Measurements from ENCODE around the gene ZNF717.
"Not testable (repeated sequence)": the region's sequence is repeated elsewhere in the genome, so short reads cannot be mapped to it uniquely, and the experiment has no call there.

Gene ZNF717

DNA sequence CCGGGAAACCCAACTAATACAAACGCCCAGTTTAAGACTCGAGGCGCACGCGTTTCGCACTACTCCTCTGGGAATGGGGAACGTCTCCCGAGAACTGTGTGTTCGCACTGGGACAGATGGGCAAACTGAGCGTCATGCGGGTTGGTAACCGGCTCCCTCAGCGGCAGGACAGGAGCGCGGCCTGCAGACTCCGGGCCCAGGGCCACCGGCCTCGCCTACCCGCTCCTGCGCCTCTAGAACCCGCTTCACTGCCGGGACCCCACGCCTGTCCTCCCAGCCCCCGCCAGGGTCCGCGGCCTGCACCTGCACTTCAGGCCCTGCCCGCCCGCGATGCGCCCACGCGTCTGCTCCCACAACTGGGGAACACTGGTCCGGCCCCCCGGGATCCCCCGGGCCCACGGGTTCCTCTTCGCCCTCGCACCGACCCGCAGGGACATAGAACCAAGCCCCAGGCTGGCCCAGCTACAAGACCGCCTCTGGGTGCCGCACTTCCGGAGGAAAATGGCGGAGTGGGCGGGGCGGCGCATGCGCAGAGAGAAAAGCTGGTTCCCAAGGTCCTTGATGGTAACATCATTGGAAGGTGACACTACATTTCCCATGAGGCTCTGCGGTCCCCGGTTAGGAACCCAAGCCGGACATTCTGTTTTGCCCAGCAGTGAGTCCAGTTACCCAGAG, at the start of gene ZNF717:
TSS of gene ZNF717 (minus strand) at position 469 of the 675 bp plus-strand sequence. CDS start 2,187 bp downstream, outside the sequence.
- Histone ChIP-seq H3K9ac (ENCODE audit: low read length) (peak within 1 kb of the TSS; percentile 61), H3K27ac (ENCODE audit: low read depth, low read length) (peak within 1 kb of the TSS; percentile 68), H3K4me3 (ENCODE audit: low read depth in 1 of 2, low read length in 2 of 2) (peak within 1 kb of the TSS; percentile 65 to 68)
- H3K36me3 ChIP-seq (ENCODE audit: insufficient read depth, low read length); H3K9me3 ChIP-seq (ENCODE audit: low read length); H3K4me1 ChIP-seq (ENCODE audit: insufficient read depth, low read length); H3K27me3 ChIP-seq (ENCODE audit: control insufficient read depth in 1 of 2, insufficient read depth in 2 of 2, low read length in 2 of 2): not testable (repeated sequence)

DNA sequence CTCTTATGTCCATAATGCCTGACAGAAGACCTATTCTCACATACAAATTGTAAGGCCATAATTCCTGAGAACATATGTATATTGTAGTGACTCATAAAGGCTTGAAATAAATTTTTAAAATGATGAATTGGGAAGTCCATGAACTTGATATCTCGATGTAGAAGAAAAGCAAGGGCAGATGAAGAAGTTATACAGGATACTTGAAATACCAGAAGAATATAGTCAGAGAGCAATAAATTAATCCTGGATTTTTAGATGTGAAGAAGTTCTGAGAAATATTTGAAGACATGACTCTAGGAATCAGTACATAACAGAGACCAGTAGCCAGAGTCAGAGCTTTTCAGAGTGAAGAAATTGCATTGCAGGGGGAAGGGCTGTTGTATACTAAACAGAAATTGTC, 45.7 kb upstream of the ZNF717 start:
- not testable (repeated sequence) for H3K36me3 ChIP-seq (ENCODE audit: insufficient read depth, low read length); H3K27ac ChIP-seq (ENCODE audit: low read depth, low read length); H3K27me3 ChIP-seq (ENCODE audit: control insufficient read depth in 1 of 2, insufficient read depth in 2 of 2, low read length in 2 of 2); H3K4me3 ChIP-seq (ENCODE audit: low read depth in 1 of 2, low read length in 2 of 2); H3K4me1 ChIP-seq (ENCODE audit: insufficient read depth, low read length); H3K9ac ChIP-seq (ENCODE audit: low read length); H3K9me3 ChIP-seq (ENCODE audit: low read length)

DNA sequence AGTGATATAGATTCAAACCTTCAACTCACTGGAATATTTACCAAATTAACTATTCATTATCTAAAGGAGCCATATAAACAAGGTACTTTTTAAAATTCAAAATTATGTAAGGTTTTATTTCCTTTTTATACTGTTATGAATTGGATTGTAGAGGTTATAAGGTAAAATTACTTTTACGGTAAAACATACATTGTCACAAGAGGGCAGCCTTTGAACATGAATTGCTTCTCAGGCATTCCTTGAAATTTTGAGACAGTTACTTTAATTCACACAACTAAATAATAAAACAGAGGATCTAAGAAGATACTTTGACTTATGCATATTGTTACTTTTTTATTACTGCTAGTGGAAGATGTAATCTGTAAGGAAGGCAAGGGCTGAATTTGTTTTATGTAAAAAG, 32.7 kb upstream of the ZNF717 start:
- H3K27me3 ChIP-seq (ENCODE audit: control insufficient read depth in 1 of 2, insufficient read depth in 2 of 2, low read length in 2 of 2); H3K9ac ChIP-seq (ENCODE audit: low read length); H3K27ac ChIP-seq (ENCODE audit: low read depth, low read length); H3K9me3 ChIP-seq (ENCODE audit: low read length); H3K4me1 ChIP-seq (ENCODE audit: insufficient read depth, low read length); H3K4me3 ChIP-seq (ENCODE audit: low read depth in 1 of 2, low read length in 2 of 2); H3K36me3 ChIP-seq (ENCODE audit: insufficient read depth, low read length): not testable (repeated sequence)

DNA sequence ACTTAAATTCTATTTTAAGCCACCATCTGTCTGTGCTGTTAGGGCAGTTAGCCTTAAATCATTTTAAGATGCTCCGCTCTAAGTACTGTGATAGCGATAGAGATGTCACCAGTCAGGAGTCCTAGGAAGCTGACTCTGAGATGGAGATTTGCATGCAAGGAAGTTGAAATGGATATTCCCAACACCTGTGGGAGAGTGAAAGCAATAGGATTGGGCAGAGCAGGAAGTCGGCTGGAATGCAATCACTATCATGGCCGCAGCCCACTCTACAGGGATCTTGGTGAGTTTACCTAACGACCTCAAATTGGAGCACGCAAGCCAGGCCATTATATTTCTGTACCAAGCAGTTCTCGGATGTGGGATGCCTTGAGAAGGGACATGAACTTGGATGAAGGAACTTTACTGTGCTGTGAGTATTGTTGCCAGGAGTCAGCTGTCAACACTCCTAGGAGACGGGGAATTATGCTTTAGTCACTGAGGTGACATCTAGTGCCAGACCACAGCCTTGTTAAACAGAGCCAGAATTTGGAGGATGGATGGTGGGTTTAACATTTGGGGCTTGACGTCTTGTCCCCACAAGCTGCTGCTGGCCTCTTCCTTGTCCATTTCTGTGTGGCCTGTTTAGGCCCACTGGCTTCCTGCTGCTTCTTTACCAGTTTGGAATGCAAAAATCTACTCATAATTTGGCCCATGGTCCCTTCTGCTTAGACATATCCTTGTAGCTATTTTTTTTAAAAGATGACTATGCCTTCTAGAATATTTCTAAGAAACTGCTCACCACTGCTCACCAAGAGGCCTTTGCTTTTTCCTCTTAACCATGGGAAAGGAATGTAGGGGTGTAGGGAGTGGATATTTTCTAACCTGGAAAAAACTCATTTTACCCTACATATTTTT, 31.2 kb upstream of the ZNF717 start:
- H3K27ac ChIP-seq (ENCODE audit: low read depth, low read length): not testable (repeated sequence)

DNA sequence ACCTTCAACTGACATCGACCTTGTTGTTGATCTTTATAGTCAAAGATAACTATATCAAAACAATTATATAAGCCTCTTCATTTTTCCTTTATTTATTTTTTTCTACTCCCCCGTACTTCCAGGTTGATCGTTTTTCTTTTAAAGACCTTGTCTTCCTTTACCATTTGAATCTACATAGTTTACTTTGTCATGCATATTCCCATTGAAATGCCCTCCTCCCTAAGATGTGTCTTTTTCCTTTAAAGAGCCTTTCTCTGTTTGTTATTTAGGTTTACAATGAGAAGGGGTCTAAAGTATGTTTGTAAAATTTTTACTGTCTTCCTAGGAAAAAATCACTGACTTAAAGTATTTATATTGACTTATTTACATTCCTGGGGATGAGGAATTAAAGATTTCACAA, 29.4 kb upstream of the ZNF717 start:
- no peaks in the 10 kb centered on the region for H3K27me3 ChIP-seq (ENCODE audit: control insufficient read depth in 1 of 2, insufficient read depth in 2 of 2, low read length in 2 of 2)

More for the DNA sequence above, 31.2 kb upstream of the ZNF717 start:
- not testable (repeated sequence) for H3K4me3 ChIP-seq (ENCODE audit: low read depth in 1 of 2, low read length in 2 of 2); H3K9ac ChIP-seq (ENCODE audit: low read length); H3K36me3 ChIP-seq (ENCODE audit: insufficient read depth, low read length); H3K9me3 ChIP-seq (ENCODE audit: low read length); H3K4me1 ChIP-seq (ENCODE audit: insufficient read depth, low read length); H3K27me3 ChIP-seq (ENCODE audit: control insufficient read depth in 1 of 2, insufficient read depth in 2 of 2, low read length in 2 of 2)

DNA sequence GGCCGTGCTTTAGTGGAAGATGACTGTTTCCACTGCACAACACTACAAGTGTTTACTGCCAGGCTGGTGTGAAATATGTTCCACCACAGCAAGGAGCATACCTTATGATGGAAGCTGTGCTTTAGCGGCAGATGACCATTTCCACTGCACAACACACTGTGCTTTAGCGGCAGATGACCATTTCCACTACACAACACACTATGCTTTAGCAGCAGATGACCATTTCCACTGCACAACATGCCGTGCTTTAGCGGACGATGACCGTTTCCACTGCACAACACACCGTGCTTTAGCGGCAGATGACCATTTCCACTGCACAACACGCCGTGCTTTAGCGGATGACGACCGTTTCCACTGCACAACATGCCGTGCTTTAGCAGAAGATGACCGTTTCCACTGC, 2.8 kb downstream of the ZNF717 start:
- H3K27me3 ChIP-seq (ENCODE audit: control insufficient read depth in 1 of 2, insufficient read depth in 2 of 2, low read length in 2 of 2): no peaks in the 10 kb centered on the region
- peaks cover 9% of the 10 kb centered on the region for H3K36me3 ChIP-seq (ENCODE audit: insufficient read depth, low read length)
- H3K4me3 ChIP-seq (ENCODE audit: low read depth in 1 of 2, low read length in 2 of 2): no peak overlapping the region
- H3K9ac ChIP-seq (ENCODE audit: low read length): no peak overlapping the region
- H3K9me3 ChIP-seq (ENCODE audit: low read length): no peaks in the 10 kb centered on the region
- peaks cover 9% of the 10 kb centered on the region for H3K4me1 ChIP-seq (ENCODE audit: insufficient read depth, low read length)
- no peak overlapping the region for H3K27ac ChIP-seq (ENCODE audit: low read depth, low read length)

More for the DNA sequence above, 29.4 kb upstream of the ZNF717 start:
- Histone ChIP-seq H3K4me3 (ENCODE audit: low read depth in 1 of 2, low read length in 2 of 2) (no peak overlapping the region), H3K27ac (ENCODE audit: low read depth, low read length) (no peak overlapping the region), H3K36me3 (ENCODE audit: insufficient read depth, low read length) (no peaks in the 10 kb centered on the region), H3K4me1 (ENCODE audit: insufficient read depth, low read length) (no peaks in the 10 kb centered on the region), H3K9ac (ENCODE audit: low read length) (no peak overlapping the region), H3K9me3 (ENCODE audit: low read length) (no peaks in the 10 kb centered on the region)

DNA sequence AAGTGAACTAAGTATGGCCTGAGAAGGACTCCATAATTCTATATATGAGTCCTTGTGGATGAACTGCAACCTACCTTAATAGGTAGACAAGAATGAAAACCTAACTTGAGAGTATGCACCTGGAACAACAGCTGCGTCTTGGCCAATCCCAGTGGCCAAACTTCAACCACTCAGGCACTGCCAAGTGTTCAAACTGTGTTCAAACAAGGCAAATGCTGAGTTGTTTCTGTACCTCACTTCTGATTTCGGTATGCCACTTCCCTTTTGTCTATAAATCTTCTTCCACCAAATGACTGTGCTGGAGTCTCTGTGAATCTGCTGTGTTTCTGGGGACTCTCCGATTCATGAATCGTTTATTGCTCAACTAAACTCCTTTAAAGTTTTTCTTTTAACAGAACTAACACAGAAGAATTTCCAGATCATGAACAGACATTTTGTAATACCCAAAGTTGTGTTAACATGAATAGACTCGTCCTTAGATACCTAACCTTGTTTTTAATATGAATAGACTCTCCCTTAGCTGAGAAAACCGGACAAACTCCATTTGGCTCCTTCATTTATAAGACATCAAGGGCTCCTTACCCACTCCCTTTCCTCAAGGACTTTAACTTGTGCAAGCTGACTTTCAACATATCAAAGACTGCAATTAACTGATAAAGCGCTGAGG, 4.1 kb downstream of the ZNF717 start:
- H3K9me3 ChIP-seq (ENCODE audit: low read length): no peaks in the 10 kb centered on the region
- no peaks in the 10 kb centered on the region for H3K27me3 ChIP-seq (ENCODE audit: control insufficient read depth in 1 of 2, insufficient read depth in 2 of 2, low read length in 2 of 2)
- H3K9ac ChIP-seq (ENCODE audit: low read length): no peak overlapping the region
- peaks cover 15% of the 10 kb centered on the region for H3K36me3 ChIP-seq (ENCODE audit: insufficient read depth, low read length)
- no peak overlapping the region for H3K27ac ChIP-seq (ENCODE audit: low read depth, low read length)
- no peak overlapping the region for H3K4me3 ChIP-seq (ENCODE audit: low read depth in 1 of 2, low read length in 2 of 2)
- H3K4me1 ChIP-seq (ENCODE audit: insufficient read depth, low read length): peaks cover 9% of the 10 kb centered on the region

DNA sequence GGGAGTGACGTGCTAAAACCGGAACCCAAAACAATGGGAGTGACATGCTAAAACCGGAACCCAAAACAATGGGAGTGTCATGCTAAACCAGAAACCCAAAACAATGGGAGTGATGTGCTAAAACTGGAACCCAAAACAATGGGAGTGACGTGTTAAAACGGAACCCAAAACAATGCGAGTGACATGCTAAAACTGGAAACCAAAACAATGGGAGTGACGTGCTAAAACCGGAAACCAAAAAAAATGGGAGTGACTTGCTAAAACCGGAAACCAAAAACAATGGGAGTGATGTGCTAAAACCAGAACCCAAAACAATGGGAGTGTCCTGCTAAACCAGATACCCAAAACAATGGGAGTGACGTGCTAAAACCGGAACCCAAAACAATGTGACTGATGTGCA, 7.6 kb downstream of the ZNF717 start:
- H3K36me3 ChIP-seq (ENCODE audit: insufficient read depth, low read length): peaks cover 15% of the 10 kb centered on the region
- not testable (repeated sequence) for H3K9me3 ChIP-seq (ENCODE audit: low read length); H3K4me1 ChIP-seq (ENCODE audit: insufficient read depth, low read length); H3K27me3 ChIP-seq (ENCODE audit: control insufficient read depth in 1 of 2, insufficient read depth in 2 of 2, low read length in 2 of 2); H3K27ac ChIP-seq (ENCODE audit: low read depth, low read length); H3K9ac ChIP-seq (ENCODE audit: low read length); H3K4me3 ChIP-seq (ENCODE audit: low read depth in 1 of 2, low read length in 2 of 2)

DNA sequence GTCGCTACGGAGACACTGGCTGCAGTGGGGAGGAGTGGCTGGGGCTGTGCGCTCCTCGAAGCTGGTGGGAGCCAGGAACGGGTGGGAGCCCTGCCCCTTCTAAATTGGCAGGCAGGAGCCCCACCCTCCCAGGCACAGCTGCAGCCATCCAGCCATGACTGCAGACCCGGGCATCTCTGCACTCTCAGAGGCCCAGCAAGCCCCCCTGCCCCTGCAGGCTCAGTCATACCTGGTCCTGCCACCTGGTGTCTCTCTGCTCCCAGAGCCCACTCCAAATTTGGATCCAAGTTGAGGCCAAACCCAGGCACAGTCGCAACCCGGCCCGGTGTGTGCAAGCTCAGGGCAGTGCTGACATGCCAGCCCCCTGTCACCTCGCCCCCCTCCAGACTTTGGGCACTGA, 13.7 kb downstream of the ZNF717 start:
- not testable (repeated sequence) for H3K9ac ChIP-seq (ENCODE audit: low read length); H3K36me3 ChIP-seq (ENCODE audit: insufficient read depth, low read length); H3K4me1 ChIP-seq (ENCODE audit: insufficient read depth, low read length); H3K4me3 ChIP-seq (ENCODE audit: low read depth in 1 of 2, low read length in 2 of 2); H3K27ac ChIP-seq (ENCODE audit: low read depth, low read length); H3K27me3 ChIP-seq (ENCODE audit: control insufficient read depth in 1 of 2, insufficient read depth in 2 of 2, low read length in 2 of 2)
- H3K9me3 ChIP-seq (ENCODE audit: low read length): peaks cover 10% of the 10 kb centered on the region

DNA sequence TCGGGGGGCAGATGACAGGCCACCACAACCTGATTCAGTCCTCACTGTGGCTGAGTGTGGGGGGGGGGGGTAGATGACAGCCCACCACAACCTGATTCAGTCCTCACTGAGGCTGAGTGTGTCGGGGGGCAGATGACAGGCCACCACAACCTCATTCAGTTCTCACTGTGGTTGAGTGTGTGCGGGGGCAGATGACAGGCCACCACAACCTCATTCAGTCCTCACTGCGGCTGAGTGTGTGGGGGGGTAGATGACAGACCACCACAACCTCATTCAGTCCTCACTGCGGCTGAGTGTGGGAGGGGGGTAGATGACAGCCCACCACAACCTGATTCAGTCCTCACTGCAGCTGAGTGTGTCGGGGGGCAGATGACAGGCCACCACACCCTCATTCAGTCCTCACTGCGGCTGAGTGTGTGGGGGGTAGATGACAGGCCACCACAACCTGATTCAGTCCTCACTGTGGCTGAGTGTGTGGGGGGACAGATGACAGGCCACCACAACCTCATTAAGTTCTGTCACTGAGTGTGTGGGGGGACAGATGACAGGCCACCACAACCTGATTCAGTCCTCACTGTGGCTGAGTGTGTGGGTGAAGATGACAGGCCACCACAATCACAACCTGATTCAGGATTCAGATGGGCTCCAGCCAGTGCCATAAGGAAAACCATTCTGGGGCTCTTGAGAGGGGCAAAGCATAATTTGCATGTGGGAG, 16.9 kb downstream of the ZNF717 start:
- Histone ChIP-seq H3K27me3 (ENCODE audit: control insufficient read depth in 1 of 2, insufficient read depth in 2 of 2, low read length in 2 of 2) (no peaks in the 10 kb centered on the region), H3K27ac (ENCODE audit: low read depth, low read length) (no peak overlapping the region), H3K9me3 (ENCODE audit: low read length) (peaks cover 15% of the 10 kb centered on the region), H3K4me1 (ENCODE audit: insufficient read depth, low read length) (no peaks in the 10 kb centered on the region), H3K4me3 (ENCODE audit: low read depth in 1 of 2, low read length in 2 of 2) (no peak overlapping the region), H3K9ac (ENCODE audit: low read length) (no peak overlapping the region), H3K36me3 (ENCODE audit: insufficient read depth, low read length) (no peaks in the 10 kb centered on the region)

DNA sequence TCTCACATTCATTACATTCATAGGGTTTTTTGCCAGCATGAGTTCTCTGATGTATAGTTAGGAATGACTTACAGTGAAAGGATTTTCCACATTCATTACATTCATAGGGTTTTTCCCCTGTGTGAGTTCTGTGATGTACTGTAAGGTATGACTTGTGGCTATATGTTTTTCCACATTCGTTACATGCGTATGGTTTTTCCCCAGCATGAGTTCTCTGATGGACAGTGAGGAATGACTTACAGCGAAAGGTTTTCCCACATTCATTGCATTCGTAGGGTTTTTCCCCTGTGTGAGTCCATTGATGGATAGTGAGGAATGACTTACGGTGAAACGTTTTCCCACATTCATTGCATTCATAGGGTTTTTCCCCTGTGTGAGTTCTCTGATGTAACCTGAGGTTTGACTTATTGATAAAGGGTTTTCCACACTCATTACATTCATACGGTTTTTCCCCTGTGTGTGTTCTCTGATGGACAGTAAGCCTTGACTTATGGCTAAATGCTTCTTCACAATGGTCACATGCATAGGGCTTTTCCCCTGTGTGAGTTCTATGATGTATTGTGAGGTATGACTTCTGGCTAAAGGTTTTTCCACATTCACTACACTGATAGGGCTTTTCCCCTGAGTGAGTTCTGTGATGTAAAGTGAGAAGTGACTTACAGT, 47.4 kb downstream of the ZNF717 start:
- Histone ChIP-seq H3K4me3 (ENCODE audit: low read depth in 1 of 2, low read length in 2 of 2) (peak overlapping the region in 1 of 2 donors; percentile 15), H3K27ac (ENCODE audit: low read depth, low read length) (no peak overlapping the region), H3K9me3 (ENCODE audit: low read length) (peaks cover 69% of the 10 kb centered on the region), H3K9ac (ENCODE audit: low read length) (no peak overlapping the region), H3K4me1 (ENCODE audit: insufficient read depth, low read length) (no peaks in the 10 kb centered on the region), H3K36me3 (ENCODE audit: insufficient read depth, low read length) (peaks cover 30% of the 10 kb centered on the region), H3K27me3 (ENCODE audit: control insufficient read depth in 1 of 2, insufficient read depth in 2 of 2, low read length in 2 of 2) (no peaks in the 10 kb centered on the region)
